IMR-90 (cell line): ENCODE data around the gene NLRC5. TPM values are rescaled to one million over a fixed set of nuclear protein-coding genes. Genes with fewer than 3 reads are reported as not detected.
A peak's percentile ranks its signal among the peaks of the same experiment; 100 is the strongest.

Experiments used
- ATAC-seq: fragments of 200-7000 bp; cut with Tn5 transposase; 2 replicates; pipeline ENCODE4 v1.9.1; 2020; ENCODE audit warnings: low read depth, mild to moderate bottlenecking, moderate library complexity
- BruUV-seq: library from RNA; stranded (reverse); fragments of 400-500 nt; replicated peaks from 2 replicates; lab custom pipeline; 2021; lab: Mats Ljungman, UMichigan
- CTCF ChIA-PET: fragments of 300-600 bp; formaldehyde crosslinking; extraction: SDS; loops from one replicate; lab custom pipeline; 2021; ENCODE audit warnings: antibody characterized with exemption; lab: Yijun Ruan, JAX
- POLR2A ChIA-PET: fragments of 300-600 bp; sonication (Branson Sonifier 250); formaldehyde crosslinking; loops from one replicate; lab custom pipeline; 2022; ENCODE audit warnings: antibody characterized with exemption; ENCODE audit not compliant: unreplicated experiment; lab: Charles Lee
- DNase-seq: peaks from one replicate; pipeline ENCODE4 v3.0.0; 2013
- H2AFZ ChIP-seq: replicated peaks from 2 replicates; pipeline ENCODE3; 2013; ENCODE audit warnings: low read length, mild to moderate bottlenecking; ENCODE audit not compliant: poor library complexity
- H2AK5ac ChIP-seq: 2 replicates; pipeline ENCODE4 v1.6.1; 2013; ENCODE audit warnings: low read depth, low read length, inconsistent platforms
- H2AK9ac ChIP-seq: replicated peaks from 2 replicates; pipeline ENCODE3; 2013; ENCODE audit warnings: mild to moderate bottlenecking, low read depth, low read length, moderate library complexity; ENCODE audit not compliant: poor library complexity
- H2BK120ac ChIP-seq: 2 replicates; pipeline ENCODE4 v1.6.1; 2013; ENCODE audit warnings: low read depth, low read length, inconsistent platforms
- H2BK15ac ChIP-seq: 3 replicates; pipeline ENCODE4 v1.6.1; 2013; ENCODE audit warnings: low read depth, low read length, inconsistent platforms
- H2BK20ac ChIP-seq: 2 replicates; pipeline ENCODE4 v1.6.1; 2013; ENCODE audit warnings: low read depth, mild to moderate bottlenecking, inconsistent platforms, low read length, moderate library complexity
- H2BK5ac ChIP-seq: 2 replicates; pipeline ENCODE4 v1.6.1; 2013; ENCODE audit warnings: mild to moderate bottlenecking, low read depth, low read length, inconsistent platforms; ENCODE audit not compliant: poor library complexity, severe bottlenecking
- H3K14ac ChIP-seq: replicated peaks from 2 replicates; pipeline ENCODE4 v1.6.1; 2013; ENCODE audit warnings: low read depth, low read length, inconsistent platforms
- H3K18ac ChIP-seq: 2 replicates; pipeline ENCODE4 v1.6.1; 2013; ENCODE audit warnings: low read depth, low read length, control low read depth
- H3K23ac ChIP-seq: 2 replicates; pipeline ENCODE4 v1.6.1; 2013; ENCODE audit warnings: low read depth, low read length, inconsistent platforms
- H3K27ac ChIP-seq: 2 replicates; pipeline ENCODE4 v1.5.1; 2013; ENCODE audit warnings: mild to moderate bottlenecking, control low read depth, low read length; ENCODE audit not compliant: insufficient read depth
- H3K27me3 ChIP-seq: 2 replicates; pipeline ENCODE4 v1.6.1; 2013; ENCODE audit warnings: low read length; ENCODE audit not compliant: control insufficient read depth, insufficient read depth
- H3K36me3 ChIP-seq: 2 replicates; pipeline ENCODE4 v1.6.1; 2013; ENCODE audit warnings: low read length, mixed read lengths; ENCODE audit not compliant: control insufficient read depth, insufficient read depth
- H3K4ac ChIP-seq: 2 replicates; pipeline ENCODE4 v1.6.1; 2013; ENCODE audit warnings: low read depth, low read length, inconsistent platforms
- H3K4me1 ChIP-seq: 2 replicates; pipeline ENCODE4 v1.6.1; 2013; ENCODE audit warnings: low read length, mixed read lengths; ENCODE audit not compliant: control insufficient read depth, insufficient read depth
- H3K4me2 ChIP-seq: 2 replicates; pipeline ENCODE4 v1.6.1; 2013; ENCODE audit warnings: low read depth, mild to moderate bottlenecking, control low read depth, low read length, moderate library complexity
- H3K4me3 ChIP-seq: 2 replicates; pipeline ENCODE4 v1.5.1; 2013; ENCODE audit warnings: low read depth, mild to moderate bottlenecking, control low read depth, low read length, moderate library complexity; ENCODE audit not compliant: insufficient read depth
- H3K56ac ChIP-seq: 2 replicates; pipeline ENCODE4 v1.6.1; 2013; ENCODE audit warnings: low read length, inconsistent platforms; ENCODE audit not compliant: insufficient read depth; ENCODE audit errors: extremely low read depth
- H3K79me1 ChIP-seq, 2 experiments: 2 replicates each; pipeline ENCODE4 v1.6.1; 2013; ENCODE audit warnings: low read length in 2 of 2, inconsistent platforms in 1 of 2, low read depth in 1 of 2
- H3K9ac ChIP-seq: 2 replicates; pipeline ENCODE4 v1.6.1; 2013; ENCODE audit warnings: low read depth, low read length, control low read depth
- H3K9me1 ChIP-seq: 2 replicates; pipeline ENCODE4 v1.6.1; 2013; ENCODE audit warnings: low read length, inconsistent platforms; ENCODE audit not compliant: insufficient read depth
- H3K9me3 ChIP-seq: 2 replicates; pipeline ENCODE4 v1.6.1; 2013; ENCODE audit warnings: low read length; ENCODE audit not compliant: control insufficient read depth, insufficient read depth
- H4K20me1 ChIP-seq: 2 replicates; pipeline ENCODE4 v1.6.1; 2013; ENCODE audit warnings: low read length, inconsistent platforms; ENCODE audit not compliant: insufficient read depth
- H4K5ac ChIP-seq: 2 replicates; pipeline ENCODE4 v1.6.1; 2013; ENCODE audit warnings: mild to moderate bottlenecking, low read depth, low read length, control low read depth
- H4K8ac ChIP-seq, 2 experiments: 2 replicates each; pipeline ENCODE4 v1.6.1; 2013; ENCODE audit warnings: low read depth in 2 of 2, low read length in 2 of 2, control low read depth in 1 of 2, inconsistent platforms in 1 of 2
- H4K91ac ChIP-seq: 2 replicates; pipeline ENCODE4 v1.6.1; 2013; ENCODE audit warnings: low read depth, low read length, inconsistent platforms; ENCODE audit not compliant: insufficient read depth
- CEBPB ChIP-seq: IDR thresholded peaks from 2 replicates; pipeline ENCODE4 v1.6.1; 2012; ENCODE audit warnings: low read depth, low read length, improper control_type of control experiment
- CHD1 ChIP-seq: IDR thresholded peaks from 2 replicates; pipeline ENCODE4 v1.6.1; 2012; ENCODE audit warnings: low read depth, low read length, improper control_type of control experiment
- CTCF ChIP-seq: conservative IDR thresholded peaks from 2 replicates; pipeline ENCODE4 v1.5.1; 2012; ENCODE audit warnings: mild to moderate bottlenecking, low read depth, low read length, improper control_type of control experiment
- ELK1 ChIP-seq: fragments of 150-350 bp; IDR thresholded peaks from 2 replicates; pipeline ENCODE4 v1.6.1; 2016; ENCODE audit warnings: low read depth, mild to moderate bottlenecking, low read length, moderate library complexity, borderline replicate concordance
- FOS ChIP-seq: fragments of 150-350 bp; IDR thresholded peaks from 2 replicates; pipeline ENCODE4 v1.6.1; 2016; ENCODE audit warnings: low read depth, low read length
- MAZ ChIP-seq: IDR thresholded peaks from 2 replicates; pipeline ENCODE4 v1.6.1; 2012; ENCODE audit warnings: low read depth, mild to moderate bottlenecking, low read length, improper control_type of control experiment, moderate library complexity, borderline replicate concordance
- MXI1 ChIP-seq: IDR thresholded peaks from 2 replicates; pipeline ENCODE4 v1.6.1; 2012; ENCODE audit warnings: low read depth, mild to moderate bottlenecking, low read length, moderate library complexity, borderline replicate concordance
- NFE2L2 ChIP-seq: fragments of 150-350 bp; IDR thresholded peaks from 2 replicates; pipeline ENCODE4 v1.6.1; 2016; ENCODE audit warnings: low read depth, mild to moderate bottlenecking, low read length
- POLR2A ChIP-seq: IDR thresholded peaks from 2 replicates; pipeline ENCODE4 v1.6.1; 2012; ENCODE audit warnings: mild to moderate bottlenecking, low read depth, low read length
- RAD21 ChIP-seq: IDR thresholded peaks from 2 replicates; pipeline ENCODE4 v1.6.1; 2012; ENCODE audit warnings: low read length, improper control_type of control experiment
- RCOR1 ChIP-seq: IDR thresholded peaks from 2 replicates; pipeline ENCODE4 v1.6.1; 2012; ENCODE audit warnings: mild to moderate bottlenecking, low read length, improper control_type of control experiment; ENCODE audit not compliant: insufficient replicate concordance
- RFX5 ChIP-seq: IDR thresholded peaks from 2 replicates; pipeline ENCODE4 v1.8.0; 2012; ENCODE audit warnings: low read depth, mild to moderate bottlenecking, low read length, moderate library complexity
- SMC3 ChIP-seq: fragments of 150-350 bp; IDR thresholded peaks from 2 replicates; pipeline ENCODE4 v1.6.1; 2016; ENCODE audit warnings: low read depth, mild to moderate bottlenecking, antibody characterized with exemption, low read length, moderate library complexity
- USF2 ChIP-seq: fragments of 150-350 bp; IDR thresholded peaks from 2 replicates; pipeline ENCODE4 v1.6.1; 2017; ENCODE audit warnings: mild to moderate bottlenecking, antibody characterized with exemption, low read length, low read depth
- WGBS, 2 experiments: methylation state at CpG; one replicate each; pipeline versions ENCODE4 v1.1.5 to v1.1.7; 2013; ENCODE audit warnings: missing lambda C conversion rate in 2 of 2; ENCODE audit not compliant: insufficient read length in 1 of 2; ENCODE audit errors: extremely low coverage in 2 of 2; 5-methylcytosine and 5-hydroxymethylcytosine counted together
- dilution Hi-C: fragments of 300-500 bp; cut with HindIII; formaldehyde crosslinking; loops from one replicate; pipeline ENCODE4 v1.14.3; 2018; ENCODE audit warnings: low sequenced_read_pairs; ENCODE audit not compliant: unreplicated experiment
- in situ Hi-C: fragments of 300-500 bp; cut with MboI; formaldehyde crosslinking; loops from 3 replicates; pipeline ENCODE4 v1.14.3; 2019; ENCODE audit warnings: low sequenced_read_pairs, inconsistent platforms, mixed read lengths
- intact Hi-C: fragments of 100-400 bp; cut with micrococcal nuclease; formaldehyde crosslinking; loops from 2 replicates; pipeline ENCODE4 v1.10.0; 2022
- polyA plus RNA-seq, 3 experiments: library from polyadenylated mRNA; depleted of rRNA; stranded (reverse); fragments of >200 nt; gene quantifications; 2 replicates each; pipeline ENCODE4 v1.2.3, GENCODE V29; 2012; ENCODE audit warnings: low replicate concordance in 1 of 3
- total RNA-seq: library from RNA; depleted of rRNA; stranded (reverse); fragments of >200 nt; gene quantifications from 2 replicates; pipeline ENCODE4 v1.2.3, GENCODE V29; 2012

NLRC5 gene
- total and polyA plus RNA-seq, 2 of the 4 experiments (the other 2 are of a cell fraction), result 9.1 to 14.9 TPM

GRCh38 chr16:56950051-56950450 lies 39.3 kb upstream of the NLRC5 start:
- TF ChIP-seq CEBPB, result no peak
- TF ChIP-seq RAD21, result no peak
- no peak for TF ChIP-seq NFE2L2
- no peak for TF ChIP-seq MXI1
- TF ChIP-seq RCOR1, result no peak
- TF ChIP-seq CTCF, result no peak
- TF ChIP-seq CHD1, result no peak
- no peak for TF ChIP-seq SMC3
- TF ChIP-seq FOS, result no peak
- no peak for TF ChIP-seq MAZ
- no peak for TF ChIP-seq ELK1
- TF ChIP-seq POLR2A, result no peak
- no peak for TF ChIP-seq RFX5
- TF ChIP-seq USF2, result no peak
- dilution Hi-C loops (no loop called here), in situ Hi-C loops (loop anchor here (5.0 kb wide), 1 partner anchor 83 kb away; the partner anchor contains the start of gene SLC12A3), intact Hi-C loops (loop anchor here (2.0 kb wide), 1 partner anchor 157 kb away; no protein-coding TSS in a partner anchor)
- Histone ChIP-seq H2BK120ac (no peak overlapping the region), H2BK5ac (no peak overlapping the region), H3K79me1 (peaks cover 0 to 5% of the 10 kb centered on the region in 2 experiments; a peak in 2 of 4 replicates), H3K56ac (no peak overlapping the region), H3K9ac (no peak overlapping the region), H3K4me2 (no peak overlapping the region), H3K27ac (no peak overlapping the region), H3K4ac (no peak overlapping the region), H3K9me3 (no peaks in the 10 kb centered on the region), H2AK5ac (0 out of 2 replicates have a peak overlapping the region, but pooled peaks have one; percentile 14), H4K20me1 (peaks cover 15% of the 10 kb centered on the region), H3K27me3 (no peaks in the 10 kb centered on the region), H3K14ac (no peak overlapping the region), H2AFZ (no peak overlapping the region), H4K91ac (no peak overlapping the region), H2BK15ac (no peak overlapping the region), H3K18ac (no peak overlapping the region), H2AK9ac (no peak overlapping the region), H3K9me1 (peaks cover 5% of the 10 kb centered on the region; the same call in 1 of the 2 replicates), H4K8ac (no peak overlapping the region), H4K5ac (no peak overlapping the region), H3K23ac (no peak overlapping the region), H2BK20ac (no peak overlapping the region), H3K4me1 (peaks cover 3% of the 10 kb centered on the region), H3K36me3 (peaks cover 9% of the 10 kb centered on the region), H3K4me3 (no peak overlapping the region)
- BruUV-seq, result no TSS peak
- 80% methylated on average over 1 of the region's 4 CpGs; no CpG with 5 or more reads in 1 of the 2 experiments for WGBS, 2 experiments
- POLR2A ChIA-PET, result no interaction called here
- ATAC-seq (no peak), DNase-seq (no peak)
- CTCF ChIA-PET, result interaction anchor here (0.9 to 1.3 kb wide), 3 partner anchors 9 to 16 kb away, joined by 3 to 4 read pairs (median 4); no protein-coding TSS in a partner anchor
